DMS53 (cell line): Measurements from ENCODE around the gene CDHR2.
"Not testable (repeated sequence)": the region's sequence is repeated elsewhere in the genome, so short reads cannot be mapped to it uniquely, and the experiment has no call there.

Source experiments
- DNase-seq: peaks from one replicate; lab custom pipeline; 2025; lab: John Stamatoyannopoulos, UW

The CDHR2 gene

DNA sequence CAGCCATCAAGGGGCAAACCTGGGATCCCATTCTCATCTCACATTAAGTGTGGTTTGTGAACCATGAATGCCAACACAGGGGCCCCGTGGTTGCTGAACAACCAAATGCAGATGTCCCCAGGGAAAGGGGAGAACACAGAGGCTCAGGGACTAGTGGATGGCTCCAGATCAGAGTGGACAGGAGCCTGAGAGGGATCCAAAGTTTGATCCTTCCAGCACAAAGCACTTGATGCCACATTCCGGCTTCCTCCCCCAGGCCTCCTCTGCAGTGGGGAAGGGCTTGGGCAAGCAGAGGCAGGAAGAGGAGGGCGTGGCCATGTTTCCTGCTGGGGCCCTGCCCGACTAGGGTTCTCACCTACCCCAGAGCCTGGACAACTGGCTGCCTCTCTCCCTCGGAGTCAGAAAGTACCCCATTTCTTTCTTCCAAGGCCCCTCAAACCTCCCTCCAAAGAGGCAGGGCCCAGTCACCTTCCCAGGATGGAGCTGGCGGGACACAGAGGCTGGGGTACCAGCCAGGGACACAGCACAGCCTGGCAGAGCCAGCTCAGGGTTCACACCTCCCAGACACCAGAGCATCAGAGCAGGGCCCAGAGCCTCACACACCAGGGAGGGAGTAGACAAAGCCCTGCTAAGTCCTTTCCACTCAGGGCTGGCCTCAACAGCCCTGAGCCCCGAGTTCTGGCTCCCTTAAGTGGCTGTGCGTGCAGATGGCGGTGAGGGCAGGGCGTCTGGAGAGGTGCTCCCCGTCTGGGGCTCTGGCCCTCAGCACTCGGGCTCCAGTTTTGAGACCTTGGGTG is 7.6 kb upstream of the CDHR2 start:
- peak; percentile 44 for DNase-seq

DNA sequence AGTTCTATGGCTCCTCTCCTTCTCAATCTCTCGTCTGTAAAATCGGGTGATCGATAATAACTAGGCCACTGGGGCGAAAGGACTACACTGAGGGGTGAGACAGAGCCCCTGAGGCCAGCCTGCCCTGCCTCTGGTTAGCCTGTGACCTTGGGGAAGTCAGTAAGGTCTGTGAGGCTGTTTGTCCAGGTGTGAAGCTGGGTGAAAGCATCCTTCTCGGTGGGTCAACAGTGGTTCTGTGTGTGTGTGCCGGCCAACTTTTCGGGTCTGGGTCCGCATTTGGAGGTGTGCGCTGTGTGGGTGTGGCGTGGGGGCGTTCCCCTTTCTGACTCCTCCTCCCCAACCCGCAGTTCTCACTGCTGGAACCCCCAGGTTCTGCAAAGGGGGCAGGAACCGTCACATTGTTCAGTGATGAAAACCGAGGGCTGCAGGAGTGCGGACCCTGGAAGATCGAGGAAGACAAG is 7.0 kb upstream of the CDHR2 start:
- DNase-seq: peak; percentile 39

DNA sequence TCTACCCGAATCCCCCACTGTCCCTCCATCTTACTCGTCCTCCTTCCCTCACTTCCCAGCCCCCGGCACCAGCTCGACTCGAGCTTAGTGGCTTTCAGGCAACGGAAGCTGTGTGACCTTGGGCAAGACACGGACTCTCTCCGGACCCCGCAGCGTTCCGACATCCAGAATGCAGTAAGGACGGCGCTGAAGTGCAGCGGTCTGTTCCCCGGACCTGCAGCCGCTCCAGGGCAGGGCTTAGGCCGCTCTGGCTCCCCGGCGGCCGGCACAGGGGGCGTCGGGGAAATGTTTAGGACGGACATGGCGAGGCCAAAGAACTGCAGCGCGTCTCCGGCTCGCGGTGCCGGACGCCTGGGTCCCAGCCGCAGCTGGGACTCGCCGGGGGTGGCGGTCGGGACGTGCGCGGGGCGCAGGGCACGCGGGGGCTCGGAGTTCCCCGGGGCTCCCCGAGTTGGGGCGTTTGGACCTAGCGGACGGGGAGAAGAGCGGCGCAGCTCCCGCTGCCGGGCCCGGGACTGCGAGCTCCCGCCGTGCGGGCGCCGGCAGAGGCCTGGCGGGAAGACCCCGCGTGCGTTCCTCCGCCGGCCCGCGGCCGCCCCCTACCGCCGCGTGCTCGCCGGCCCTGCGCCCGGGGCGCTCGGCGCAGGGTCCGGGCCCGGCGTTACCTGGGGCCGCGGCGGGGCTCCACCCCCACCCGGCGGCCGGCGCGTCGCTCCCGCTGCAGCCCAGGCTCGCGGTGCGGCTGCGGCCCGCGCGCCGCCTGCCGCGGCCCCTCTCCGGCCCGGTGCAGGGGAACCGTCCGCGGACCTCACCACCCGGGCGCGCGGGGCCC is 6.3 kb upstream of the CDHR2 start:
- peak; percentile 83 for DNase-seq

DNA sequence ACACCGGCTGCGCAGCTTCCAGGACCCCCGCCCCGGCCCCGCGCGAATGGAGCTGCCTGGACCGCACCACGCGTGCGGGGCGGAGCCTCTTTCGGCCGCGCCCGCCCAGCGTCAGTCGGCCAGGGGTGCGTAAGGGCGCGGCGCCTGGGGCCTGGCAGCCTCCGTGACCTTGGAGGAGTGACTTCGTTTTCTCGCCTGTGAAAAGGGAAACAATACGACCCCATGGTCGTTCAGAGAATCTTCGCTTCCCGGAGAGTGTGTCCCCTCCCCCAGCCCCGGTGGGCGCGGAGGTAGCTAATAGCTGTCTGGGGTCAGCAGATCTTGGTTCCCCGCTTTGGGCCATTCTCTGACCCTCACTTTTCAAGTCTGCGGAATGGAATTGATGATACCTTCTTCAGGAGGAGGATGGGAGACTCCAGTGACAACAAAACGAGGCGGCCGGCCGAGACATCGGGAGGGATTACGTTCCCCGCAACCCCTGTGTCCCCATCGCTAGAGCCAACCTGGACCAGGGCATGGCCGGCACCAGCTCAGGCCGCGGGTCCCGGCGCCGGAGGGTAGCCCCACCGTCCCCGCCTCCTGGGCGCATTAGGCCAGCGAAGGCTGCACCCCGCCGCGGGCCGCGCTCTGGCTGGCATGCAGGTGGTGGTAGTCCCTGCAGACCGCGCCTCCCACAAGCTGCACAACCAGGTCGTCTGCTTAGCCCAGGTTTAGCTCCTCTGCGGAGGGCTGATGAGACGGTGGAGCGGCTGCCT is 5.5 kb upstream of the CDHR2 start:
- DNase-seq: peak; percentile 96

DNA sequence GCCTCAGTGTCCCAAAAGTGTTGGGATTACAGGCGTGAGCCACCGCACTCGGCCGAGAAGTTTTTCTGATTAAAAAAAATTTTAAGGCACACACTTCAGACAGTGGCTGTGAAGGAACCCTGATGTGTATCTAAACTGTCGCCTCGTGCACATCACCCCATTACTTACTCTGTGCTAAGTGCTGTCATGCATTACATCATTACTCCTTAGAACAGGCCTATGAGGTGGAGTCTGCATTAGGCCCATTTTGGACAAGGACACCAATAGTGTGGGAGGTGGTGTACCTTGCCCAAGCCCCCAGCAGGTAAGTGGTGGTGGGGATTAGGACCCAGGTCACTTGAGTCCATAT is 3.8 kb upstream of the CDHR2 start:
- DNase-seq: no peak

DNA sequence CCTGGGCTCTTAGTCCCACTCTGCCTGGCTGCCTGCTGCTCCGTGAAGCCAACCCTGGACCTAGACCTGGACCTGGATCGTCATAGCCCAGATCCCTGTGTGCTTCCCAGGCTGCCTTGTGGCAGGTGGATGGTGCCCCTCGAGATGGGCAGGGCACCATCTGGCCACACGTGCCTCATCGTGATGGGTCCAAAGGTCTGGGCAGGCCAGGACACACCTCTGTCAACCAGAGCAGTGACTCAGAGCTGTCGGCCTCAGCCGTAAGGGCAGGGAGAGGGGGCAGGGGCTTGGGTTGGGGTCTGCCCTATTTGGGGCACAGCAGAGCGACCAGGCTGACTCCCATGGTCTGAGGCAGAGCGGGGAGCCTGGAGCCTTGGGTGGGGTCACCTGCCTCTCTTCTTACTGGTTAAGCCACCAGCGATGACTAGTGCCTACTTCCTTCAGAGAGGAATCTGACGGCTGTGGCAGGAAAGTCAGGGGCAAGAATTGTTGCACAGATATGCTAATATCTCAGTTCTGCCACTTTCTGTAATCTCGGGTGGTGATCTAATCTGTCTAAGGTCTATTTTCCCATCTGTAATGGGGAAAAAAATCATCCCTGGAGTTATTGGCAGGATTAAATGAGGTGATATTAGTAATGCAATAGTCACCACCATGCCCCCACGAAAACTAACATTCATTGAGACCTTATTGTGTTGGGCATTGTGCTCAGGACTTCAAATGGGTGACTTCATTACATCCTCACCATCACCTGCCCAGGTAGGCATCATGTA is 3.2 kb upstream of the CDHR2 start:
- peak; percentile 96 for DNase-seq

DNA sequence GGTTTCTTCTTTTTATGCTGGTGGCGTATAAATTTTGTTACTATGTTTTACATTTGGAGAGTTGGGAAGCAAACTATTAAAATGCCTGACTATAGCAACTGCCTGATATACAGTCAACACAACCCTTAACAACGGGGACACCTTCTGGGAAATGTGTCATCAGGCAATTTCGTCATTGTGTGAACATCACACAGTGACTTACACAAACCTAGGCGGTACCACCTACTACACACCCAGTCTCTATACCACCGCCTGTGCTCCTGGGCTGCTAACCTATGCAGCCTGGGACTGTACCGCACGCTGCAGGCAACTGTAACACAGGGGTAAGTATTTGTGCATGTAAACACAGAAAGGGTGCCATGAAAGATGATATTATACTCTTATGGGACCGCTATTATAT is 1.3 kb upstream of the CDHR2 start:
- peak; percentile 70 for DNase-seq

DNA sequence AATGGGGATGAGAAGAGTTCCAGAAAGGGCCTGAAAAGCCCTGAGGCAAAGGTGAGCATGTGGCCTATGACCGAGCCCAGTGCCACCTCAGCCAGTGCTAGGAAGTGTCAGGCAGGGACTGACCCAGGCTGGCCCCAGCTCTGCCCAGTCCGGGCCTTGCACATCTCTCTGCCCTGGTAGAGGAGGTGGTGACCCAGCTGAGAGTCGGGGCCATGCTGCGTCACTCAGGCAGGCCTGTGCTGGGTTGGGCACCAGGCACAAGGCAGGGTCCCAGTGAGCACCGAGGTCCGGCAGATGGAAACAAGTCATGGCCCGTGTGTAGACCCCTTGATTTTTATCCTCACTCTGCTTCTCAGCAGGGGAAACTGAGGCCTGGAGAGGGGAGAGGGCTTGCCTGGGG is 729 bp downstream of the CDHR2 start:
- no peak for DNase-seq

DNA sequence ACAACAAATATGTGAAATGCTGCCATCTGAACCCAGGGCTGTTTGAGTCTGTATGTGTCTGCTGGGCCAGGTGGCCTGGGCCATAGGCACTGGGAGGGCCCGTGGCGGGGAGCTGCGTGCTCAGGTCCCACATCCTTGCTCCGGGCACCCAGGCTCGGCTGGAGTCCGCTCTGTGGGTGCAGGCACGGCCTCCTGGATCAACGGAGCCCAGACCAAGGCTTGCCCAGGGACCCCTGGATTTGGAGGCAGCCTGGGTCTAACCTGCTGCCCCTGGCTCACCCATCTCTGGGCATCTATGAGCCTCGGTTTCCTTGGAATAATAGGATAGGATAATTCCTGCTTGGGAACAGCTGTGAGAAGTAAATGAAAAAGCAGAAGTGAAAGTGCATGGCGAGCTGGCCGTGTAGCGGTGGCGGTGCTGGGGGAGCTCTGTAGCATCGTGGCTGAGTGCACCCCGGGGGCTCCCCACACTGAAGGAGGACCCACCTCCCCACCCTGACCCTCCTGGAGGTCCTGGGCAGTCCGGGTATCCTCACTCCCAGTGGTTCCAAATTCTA is 1.2 kb downstream of the CDHR2 start:
- no peak for DNase-seq

DNA sequence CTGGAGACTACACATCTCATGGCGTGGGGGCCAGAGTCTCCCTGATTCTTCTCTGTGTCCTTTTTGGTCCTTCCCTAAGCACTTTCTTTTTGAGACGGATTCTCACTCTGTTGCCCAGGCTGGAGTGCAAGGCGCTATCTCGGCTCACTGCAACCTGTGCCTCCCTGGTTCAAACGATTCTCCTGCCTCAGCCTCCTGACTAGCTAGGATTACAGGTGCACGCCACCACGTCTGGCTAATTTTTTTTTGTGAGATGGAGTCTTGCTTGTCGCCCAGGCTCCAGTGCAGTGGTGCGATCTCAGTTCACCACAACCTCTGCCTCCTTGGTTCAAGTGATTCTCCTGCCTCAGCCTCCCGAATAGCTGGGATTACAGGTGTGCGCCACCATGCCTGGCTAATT is 1.8 kb downstream of the CDHR2 start:
- not testable (repeated sequence) for DNase-seq

DNA sequence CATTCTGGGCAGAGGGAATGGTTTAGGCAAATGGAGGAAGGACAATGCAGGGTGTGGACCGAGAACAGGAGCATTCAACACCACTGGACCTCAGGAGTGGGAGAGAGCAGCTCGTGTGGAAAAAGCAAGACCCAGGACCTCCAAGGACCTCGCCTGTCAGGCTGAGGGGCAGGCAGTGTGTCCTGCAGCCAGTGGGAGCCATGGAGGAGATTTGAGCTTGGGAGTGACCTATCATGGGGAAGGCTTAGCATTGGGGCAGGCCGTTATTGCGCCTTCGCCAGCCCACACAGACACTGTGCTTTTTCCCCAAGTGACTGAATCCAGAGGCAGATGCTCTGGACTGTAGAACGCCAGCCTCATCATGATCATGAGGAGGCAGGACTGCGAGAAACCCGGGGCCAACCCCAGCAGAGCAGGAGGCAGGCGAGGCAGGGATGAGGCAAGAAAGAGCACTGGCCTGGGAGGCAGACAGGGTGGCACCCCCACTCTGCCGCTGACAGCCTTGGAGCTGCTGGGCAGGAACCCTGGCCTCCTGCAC is 3.3 kb downstream of the CDHR2 start:
- no peak for DNase-seq

DNA sequence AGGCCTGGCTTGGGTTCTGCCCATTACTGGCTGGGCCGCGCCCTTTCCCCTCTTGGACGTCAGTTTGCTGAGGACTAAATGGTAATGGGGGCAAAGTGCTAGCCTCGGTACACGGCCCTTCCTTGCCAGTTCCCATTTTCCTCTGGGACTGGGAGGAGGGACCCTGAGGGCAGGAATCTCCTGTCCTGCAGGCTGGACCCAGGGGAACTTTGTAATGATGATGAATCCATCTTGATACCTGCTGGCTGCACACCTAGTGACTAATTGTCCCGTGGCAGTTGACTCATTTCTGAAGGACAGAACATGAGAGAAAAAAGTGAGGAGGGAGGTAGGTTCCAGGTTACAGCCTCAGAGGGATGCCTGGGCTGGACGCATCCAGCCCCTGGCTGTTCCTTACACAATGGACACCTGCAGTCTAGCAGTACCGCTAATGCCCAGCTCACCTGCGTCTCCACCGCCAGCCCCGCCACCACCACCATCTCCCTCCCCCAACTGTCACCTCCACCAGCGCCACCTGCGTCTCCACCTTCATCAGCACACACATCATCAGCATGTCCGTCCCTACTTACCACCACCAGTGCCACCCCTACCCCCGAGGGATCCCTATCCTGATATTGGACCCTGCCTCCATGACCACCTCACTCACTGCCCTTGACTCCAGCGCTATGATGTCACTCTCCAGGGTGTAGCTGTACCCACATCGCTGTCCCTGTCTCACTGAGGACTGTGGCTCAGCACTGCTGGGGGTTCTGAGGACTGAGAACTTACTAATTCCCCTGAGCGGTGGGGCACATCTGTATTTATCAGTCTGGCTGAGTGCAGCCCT is 4.3 kb downstream of the CDHR2 start:
- peak; percentile 80 for DNase-seq

DNA sequence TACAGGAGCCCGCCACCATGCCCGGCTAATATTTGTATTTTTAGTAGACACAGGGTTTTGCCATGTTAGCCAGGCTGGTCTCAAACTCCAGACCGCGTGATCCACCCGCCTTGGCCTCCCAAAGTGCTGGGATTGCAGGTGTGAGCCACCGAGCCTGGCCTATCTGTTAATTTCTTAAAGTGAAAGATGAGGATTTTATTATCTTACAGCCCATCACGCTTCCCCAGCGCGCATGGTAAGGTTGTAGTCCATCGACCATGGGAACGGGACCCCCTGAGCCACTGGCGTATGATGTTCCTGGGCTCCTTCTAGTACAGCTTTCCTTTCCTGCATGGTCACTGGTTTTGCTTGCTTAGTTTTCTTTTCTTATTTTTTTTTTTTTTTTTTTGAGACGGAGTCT is 8.7 kb downstream of the CDHR2 start:
- DNase-seq: no peak

DNA sequence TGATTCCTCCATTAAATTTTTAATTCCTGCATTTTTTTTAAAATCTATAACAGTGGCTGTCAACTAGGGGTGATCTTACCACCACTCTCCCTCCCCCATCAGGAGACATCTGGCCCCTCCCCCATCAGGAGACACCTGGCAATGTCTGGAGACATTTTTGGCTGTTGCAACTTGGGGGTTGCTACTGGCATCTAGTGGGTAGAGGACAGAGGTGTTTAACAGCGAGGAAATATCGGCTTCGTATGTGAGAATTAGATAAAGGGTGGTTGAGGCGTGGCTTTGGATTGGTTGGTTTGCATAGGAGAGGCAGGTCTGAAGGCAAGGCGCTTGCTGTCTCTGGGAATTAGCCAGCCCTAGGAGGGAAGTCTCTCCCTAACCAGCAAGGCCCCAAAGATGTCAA is 10.5 kb downstream of the CDHR2 start:
- no peak for DNase-seq

DNA sequence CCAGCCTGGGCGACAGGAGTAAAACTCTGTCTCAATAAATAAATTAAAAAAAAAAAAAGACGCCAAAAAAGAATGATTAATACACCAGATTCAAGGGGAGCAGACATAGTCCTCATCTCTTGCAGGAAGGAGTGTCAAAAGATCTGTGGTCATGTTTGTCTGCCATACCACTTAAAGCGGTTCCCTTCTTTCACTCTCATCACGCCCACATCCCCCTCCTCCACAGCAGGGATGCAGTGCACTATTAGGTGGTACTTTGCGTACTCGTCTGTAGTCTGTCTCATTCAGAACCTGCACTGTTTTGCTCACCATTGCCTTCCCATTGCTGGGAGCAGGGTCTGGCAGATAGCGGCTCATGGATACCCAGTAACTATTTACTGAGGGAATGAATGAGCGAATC is 11.2 kb downstream of the CDHR2 start:
- DNase-seq: no peak

DNA sequence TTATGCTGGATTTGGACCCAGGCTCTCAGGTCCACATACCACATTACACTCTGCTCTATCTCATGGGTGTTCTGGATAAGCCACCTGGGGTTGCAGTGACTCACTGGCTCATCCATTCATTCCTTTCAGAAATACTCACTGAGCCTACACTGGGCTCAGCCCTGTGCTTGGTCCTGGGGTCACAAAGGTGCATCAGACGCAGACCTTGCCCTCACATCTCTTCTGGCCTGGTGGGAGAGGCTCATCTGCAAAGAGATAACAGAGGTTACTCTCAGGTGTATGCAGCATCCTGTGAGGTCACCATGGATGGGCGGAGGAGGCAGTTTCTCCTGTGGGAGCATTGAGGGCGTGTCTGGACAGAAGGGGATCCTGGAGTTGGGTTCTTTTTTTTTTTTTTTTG is 12.1 kb downstream of the CDHR2 start:
- DNase-seq: no peak

DNA sequence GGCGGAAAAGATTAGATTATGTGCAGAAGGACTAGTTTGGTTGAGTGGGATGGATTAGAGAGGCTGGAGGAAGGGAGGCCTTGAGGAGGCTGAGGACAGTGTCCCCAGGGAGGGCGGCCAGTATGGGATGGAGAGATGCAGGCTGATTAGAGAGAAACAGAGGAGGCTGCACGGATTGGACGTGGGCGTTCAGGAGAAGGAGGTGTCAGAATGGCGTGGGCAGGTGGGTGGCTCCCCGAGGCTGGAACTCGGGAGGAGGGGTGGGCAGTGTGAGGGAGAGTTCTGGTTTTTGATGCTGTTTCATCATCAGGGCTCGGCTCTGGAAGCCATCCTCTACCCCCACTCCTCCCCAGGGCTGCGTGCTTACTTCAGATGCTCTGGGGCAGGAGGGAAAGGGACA is 13.0 kb downstream of the CDHR2 start:
- no peak for DNase-seq

DNA sequence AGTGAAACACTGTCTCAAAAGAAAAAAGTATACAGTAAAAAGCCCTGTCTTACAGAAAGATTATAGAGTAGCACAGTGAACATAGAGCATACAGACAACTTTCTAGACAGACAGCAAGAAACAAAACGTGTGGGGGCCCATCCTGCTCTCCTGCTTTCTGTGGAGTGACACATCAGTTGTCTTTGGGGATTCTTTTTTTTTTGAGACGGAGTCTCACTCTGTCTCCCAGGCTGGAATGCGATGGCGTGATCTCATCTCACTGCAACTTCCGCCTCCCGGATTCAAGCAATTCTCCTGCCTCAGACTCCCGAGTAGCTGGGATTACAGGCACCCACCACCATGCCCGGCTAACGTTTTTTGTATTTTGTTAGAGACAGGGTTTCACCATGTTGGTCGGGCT is 14.9 kb downstream of the CDHR2 start:
- no peak for DNase-seq

DNA sequence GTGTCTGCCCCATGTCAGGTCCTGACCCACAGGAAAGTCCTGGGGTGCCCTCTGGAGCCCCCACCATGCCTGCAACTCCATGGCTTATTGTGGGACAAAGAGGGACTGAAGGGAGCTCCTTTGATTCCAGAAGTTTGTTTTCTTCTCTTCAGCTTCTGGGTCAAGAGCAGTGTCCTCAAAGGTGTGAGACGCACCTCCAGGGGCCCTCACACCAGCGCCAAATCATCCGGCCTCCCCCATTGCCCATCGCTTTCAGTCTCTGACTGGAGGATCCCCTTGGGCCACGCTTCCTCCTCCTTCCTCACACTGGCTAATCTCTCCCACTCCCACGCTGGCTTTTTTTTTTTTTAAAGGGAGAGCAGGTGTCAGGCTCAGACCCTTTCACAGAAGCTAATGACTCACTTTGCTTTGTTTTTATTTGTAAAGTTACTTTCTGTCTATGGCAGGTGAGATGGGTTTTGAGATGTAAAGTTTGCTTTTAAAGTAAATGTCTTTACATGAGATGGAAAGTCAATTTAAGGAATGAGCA is 16.7 kb downstream of the CDHR2 start:
- DNase-seq: no peak

DNA sequence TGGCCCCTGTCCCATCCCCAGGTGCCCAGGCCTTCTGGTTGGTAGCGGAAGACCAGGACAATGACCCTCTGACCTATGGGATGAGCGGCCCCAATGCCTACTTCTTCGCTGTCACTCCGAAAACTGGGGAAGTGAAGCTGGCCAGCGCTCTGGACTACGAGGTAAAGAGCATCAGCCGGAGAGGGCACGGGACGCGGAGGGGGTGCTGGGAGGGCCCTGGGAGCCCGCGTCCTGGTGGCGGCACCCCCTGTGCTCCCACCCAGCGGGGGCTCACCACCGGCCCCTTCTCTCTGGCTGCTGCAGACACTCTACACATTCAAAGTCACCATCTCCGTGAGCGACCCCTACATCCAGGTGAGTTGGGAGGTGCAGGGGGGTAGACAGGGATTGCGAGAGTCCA is 19.5 kb downstream of the CDHR2 start:
- no peak for DNase-seq
